HL-60 (cell line): Measurements from ENCODE around the gene HSPA12B.
A peak's percentile ranks its signal among the peaks of the same experiment; 100 is the strongest.

ENCODE experiments used
- DNase-seq, 2 experiments: peaks; one replicate each; pipeline ENCODE4 v3.0.0-alpha.2; 2010 to 2020; ENCODE audit warnings: low read depth in 1 of 2, low spot score in 1 of 2
- H3K27ac ChIP-seq: fragments of 250-450 bp; sonication (Bioruptor Pico); replicated peaks from 2 replicates; pipeline ENCODE4 v1.5.1; 2020; ENCODE audit warnings: mild to moderate bottlenecking, moderate library complexity
- H3K27me3 ChIP-seq: fragments of 250-450 bp; sonication (Bioruptor Pico); 2 replicates; pipeline ENCODE4 v1.5.1; 2021; ENCODE audit warnings: mild to moderate bottlenecking, moderate library complexity; ENCODE audit not compliant: insufficient read depth, poor library complexity, severe bottlenecking
- H3K4me3 ChIP-seq: replicated peaks from 2 replicates; pipeline ENCODE4 v1.5.1; 2011; ENCODE audit warnings: mild to moderate bottlenecking, control low read depth, low read length; ENCODE audit not compliant: insufficient read depth
- GABPA ChIP-seq: IDR thresholded peaks from 2 replicates; pipeline ENCODE4 v1.6.1; 2012; ENCODE audit warnings: low read depth
- POLR2AphosphoS5 ChIP-seq: IDR thresholded peaks from 2 replicates; pipeline ENCODE4 v1.6.1; 2012; ENCODE audit warnings: low read depth
- SPI1 ChIP-seq: IDR thresholded peaks from 2 replicates; pipeline ENCODE4 v1.6.1; 2012; ENCODE audit warnings: low read depth, mild to moderate bottlenecking, borderline replicate concordance
- TF ChIP-seq, protein P1 (sequence below): IDR thresholded peaks from one replicate; pipeline ENCODE4 v1.5.1; 2011; ENCODE audit warnings: low read length, control low read depth, inconsistent platforms; ENCODE audit not compliant: insufficient read depth
- TF ChIP-seq, protein P2 (sequence below): IDR thresholded peaks from 2 replicates; pipeline ENCODE4 v1.6.1; 2012; ENCODE audit warnings: low read depth; ENCODE audit not compliant: insufficient replicate concordance

HSPA12B gene

DNA sequence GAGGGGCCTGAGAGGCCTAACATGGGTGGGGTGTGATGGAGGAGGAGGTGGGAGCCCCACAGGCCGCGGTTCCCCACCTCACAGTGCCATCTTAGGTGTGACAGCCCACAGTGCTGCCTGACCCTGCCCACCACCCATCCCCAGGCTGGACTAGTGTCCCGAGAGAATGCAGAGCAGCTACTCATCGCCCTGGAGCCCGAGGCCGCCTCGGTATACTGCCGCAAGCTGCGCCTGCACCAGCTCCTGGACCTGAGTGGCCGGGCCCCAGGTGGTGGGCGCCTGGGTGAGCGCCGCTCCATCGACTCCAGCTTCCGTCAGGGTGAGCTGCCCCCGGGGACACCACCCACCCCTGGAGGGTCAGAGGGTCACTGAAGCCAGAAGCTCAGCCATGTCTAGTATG is 15.6 kb downstream of the HSPA12B start:
- H3K27me3 ChIP-seq = peaks cover 2% of the 10 kb centered on the region
- no peak for DNase-seq
- H3K27ac ChIP-seq = no peak overlapping the region
- no peak overlapping the region for H3K4me3 ChIP-seq
- no peak for TF ChIP-seq SPI1
- TF ChIP-seq, protein P1, sequence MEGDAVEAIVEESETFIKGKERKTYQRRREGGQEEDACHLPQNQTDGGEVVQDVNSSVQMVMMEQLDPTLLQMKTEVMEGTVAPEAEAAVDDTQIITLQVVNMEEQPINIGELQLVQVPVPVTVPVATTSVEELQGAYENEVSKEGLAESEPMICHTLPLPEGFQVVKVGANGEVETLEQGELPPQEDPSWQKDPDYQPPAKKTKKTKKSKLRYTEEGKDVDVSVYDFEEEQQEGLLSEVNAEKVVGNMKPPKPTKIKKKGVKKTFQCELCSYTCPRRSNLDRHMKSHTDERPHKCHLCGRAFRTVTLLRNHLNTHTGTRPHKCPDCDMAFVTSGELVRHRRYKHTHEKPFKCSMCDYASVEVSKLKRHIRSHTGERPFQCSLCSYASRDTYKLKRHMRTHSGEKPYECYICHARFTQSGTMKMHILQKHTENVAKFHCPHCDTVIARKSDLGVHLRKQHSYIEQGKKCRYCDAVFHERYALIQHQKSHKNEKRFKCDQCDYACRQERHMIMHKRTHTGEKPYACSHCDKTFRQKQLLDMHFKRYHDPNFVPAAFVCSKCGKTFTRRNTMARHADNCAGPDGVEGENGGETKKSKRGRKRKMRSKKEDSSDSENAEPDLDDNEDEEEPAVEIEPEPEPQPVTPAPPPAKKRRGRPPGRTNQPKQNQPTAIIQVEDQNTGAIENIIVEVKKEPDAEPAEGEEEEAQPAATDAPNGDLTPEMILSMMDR = no peak
- TF ChIP-seq GABPA = no peak
- TF ChIP-seq POLR2AphosphoS5 = no peak
- TF ChIP-seq, protein P2, sequence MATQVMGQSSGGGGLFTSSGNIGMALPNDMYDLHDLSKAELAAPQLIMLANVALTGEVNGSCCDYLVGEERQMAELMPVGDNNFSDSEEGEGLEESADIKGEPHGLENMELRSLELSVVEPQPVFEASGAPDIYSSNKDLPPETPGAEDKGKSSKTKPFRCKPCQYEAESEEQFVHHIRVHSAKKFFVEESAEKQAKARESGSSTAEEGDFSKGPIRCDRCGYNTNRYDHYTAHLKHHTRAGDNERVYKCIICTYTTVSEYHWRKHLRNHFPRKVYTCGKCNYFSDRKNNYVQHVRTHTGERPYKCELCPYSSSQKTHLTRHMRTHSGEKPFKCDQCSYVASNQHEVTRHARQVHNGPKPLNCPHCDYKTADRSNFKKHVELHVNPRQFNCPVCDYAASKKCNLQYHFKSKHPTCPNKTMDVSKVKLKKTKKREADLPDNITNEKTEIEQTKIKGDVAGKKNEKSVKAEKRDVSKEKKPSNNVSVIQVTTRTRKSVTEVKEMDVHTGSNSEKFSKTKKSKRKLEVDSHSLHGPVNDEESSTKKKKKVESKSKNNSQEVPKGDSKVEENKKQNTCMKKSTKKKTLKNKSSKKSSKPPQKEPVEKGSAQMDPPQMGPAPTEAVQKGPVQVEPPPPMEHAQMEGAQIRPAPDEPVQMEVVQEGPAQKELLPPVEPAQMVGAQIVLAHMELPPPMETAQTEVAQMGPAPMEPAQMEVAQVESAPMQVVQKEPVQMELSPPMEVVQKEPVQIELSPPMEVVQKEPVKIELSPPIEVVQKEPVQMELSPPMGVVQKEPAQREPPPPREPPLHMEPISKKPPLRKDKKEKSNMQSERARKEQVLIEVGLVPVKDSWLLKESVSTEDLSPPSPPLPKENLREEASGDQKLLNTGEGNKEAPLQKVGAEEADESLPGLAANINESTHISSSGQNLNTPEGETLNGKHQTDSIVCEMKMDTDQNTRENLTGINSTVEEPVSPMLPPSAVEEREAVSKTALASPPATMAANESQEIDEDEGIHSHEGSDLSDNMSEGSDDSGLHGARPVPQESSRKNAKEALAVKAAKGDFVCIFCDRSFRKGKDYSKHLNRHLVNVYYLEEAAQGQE = no peak

DNA sequence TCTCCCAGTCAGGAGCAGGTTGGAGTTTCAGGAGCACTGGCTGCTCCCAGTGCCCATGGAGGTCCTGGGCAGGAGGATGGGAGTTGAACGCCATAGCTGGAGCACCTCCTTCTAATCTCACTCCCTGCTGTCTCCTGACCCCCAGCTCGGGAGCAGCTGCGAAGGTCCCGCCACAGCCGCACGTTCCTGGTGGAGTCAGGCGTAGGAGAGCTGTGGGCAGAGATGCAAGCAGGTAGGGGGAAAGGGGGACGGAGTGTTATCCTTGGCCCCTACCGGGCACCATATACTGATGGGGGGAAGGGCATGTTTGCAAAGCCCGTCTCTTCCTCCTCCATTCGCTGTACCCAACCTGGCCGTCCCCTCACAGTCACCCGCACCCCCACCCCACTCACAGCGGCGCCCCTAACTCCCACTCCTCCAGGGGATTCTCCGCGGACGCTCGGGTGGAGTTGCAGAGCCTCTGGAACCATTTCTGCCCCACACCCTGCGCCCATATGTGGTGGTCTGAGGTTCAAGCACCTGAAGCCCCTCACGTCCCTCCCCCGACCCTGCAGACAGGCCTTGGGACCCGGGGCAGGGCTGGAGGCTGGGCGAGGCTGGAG is 16.7 kb downstream of the HSPA12B start:
- no peak overlapping the region for H3K4me3 ChIP-seq
- TF ChIP-seq GABPA (no peak), POLR2AphosphoS5 (no peak)
- TF ChIP-seq, protein P1 = no peak
- no peak overlapping the region for H3K27ac ChIP-seq
- DNase-seq = no peak
- no peaks in the 10 kb centered on the region for H3K27me3 ChIP-seq

DNA sequence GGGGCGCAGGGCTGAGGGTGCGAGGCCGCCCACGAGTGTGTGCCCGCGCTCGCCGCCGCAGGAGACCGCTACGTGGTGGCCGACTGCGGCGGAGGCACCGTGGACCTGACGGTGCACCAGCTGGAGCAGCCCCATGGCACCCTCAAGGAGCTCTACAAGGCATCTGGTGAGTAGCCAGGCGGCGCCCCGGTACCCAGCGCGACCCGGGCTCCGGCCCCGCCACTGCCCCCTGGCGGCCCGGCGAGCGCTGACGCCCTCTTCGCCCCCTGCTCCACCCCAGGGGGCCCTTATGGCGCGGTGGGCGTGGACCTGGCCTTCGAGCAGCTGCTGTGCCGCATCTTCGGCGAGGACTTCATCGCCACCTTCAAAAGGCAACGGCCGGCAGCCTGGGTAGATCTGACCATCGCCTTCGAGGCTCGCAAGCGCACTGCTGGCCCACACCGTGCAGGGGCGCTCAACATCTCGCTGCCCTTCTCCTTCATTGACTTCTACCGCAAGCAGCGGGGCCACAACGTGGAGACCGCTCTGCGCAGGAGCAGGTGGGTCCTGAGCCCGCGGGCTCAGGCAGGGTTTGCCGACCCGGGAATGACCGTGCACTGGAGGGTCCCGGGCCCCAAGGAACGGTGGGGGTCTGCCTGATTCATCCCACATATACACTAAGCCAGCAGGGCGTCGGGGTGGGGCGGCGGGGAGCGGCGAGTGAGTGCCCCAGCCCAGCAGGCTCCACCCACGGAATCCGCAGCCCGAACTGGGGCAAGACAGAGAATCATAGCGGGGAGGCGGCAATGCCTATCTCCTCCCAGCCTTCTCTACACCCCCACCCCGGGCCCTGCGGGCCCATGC is 17.4 kb downstream of the HSPA12B start:
- H3K4me3 ChIP-seq = no peak overlapping the region
- TF ChIP-seq, protein P1 = peak; percentile 42
- TF ChIP-seq, protein P2 = no peak
- H3K27me3 ChIP-seq = no peaks in the 10 kb centered on the region
- DNase-seq = peak in 1 of 2 experiments; percentile 18
- no peak overlapping the region for H3K27ac ChIP-seq

DNA sequence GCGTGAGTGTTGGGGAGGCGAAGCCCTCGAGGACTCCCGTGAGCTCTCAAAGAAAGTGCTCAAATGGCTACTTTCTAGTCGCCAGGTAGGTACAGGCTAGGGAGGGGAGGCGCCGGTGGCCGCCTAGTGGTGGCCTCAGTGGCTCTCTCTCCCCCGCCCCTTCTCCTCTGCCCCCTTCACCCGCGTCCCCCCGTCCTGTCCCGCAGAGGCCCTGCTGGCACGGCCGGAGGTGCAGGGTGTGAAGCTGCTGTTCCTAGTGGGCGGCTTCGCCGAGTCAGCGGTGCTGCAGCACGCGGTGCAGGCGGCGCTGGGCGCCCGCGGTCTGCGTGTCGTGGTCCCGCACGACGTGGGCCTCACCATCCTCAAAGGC is 18.8 kb downstream of the HSPA12B start:
- TF ChIP-seq, protein P1 = no peak
- TF ChIP-seq POLR2AphosphoS5 (no peak), SPI1 (no peak)
- TF ChIP-seq, protein P2 = no peak
- H3K4me3 ChIP-seq = no peak overlapping the region
- H3K27me3 ChIP-seq = no peaks in the 10 kb centered on the region
- no peak overlapping the region for H3K27ac ChIP-seq
- no peak for DNase-seq
